Measurements from ENCODE around the gene SATL1. TPM values are rescaled to one million over a fixed set of nuclear protein-coding genes. Genes with fewer than 3 reads are reported as not detected.
"Not testable (repeated sequence)": the region's sequence is repeated elsewhere in the genome, so short reads cannot be mapped to it uniquely, and the experiment has no call there.

The SATL1 gene
- total RNA-seq = not detected
- polyA plus RNA-seq (2013, experiment 1 of 2) = not detected
- polyA plus RNA-seq (2013, experiment 2 of 2) = not detected
- 0 to 0.18 (median 0) reads per million in 172 experiments for total RNA-seq

GRCh38 chrX:85243761-85244449 is at the start of gene SATL1, which contains the start of gene ZNF711:
Gene SATL1, minus strand, starts transcription at chrX:85243779. Its CDS starts 134,811 bp downstream, at chrX:85108968.
Gene ZNF711, plus strand, starts transcription at chrX:85243991. Its CDS starts 3,582 bp downstream, at chrX:85247573.
- ATAC-seq (ENCODE audit: poor library complexity) (peak; percentile 58), DNase-seq (peak in 7 of 14 experiments; percentile 16 to 44 (median 31))
- Mint-ChIP-seq H3K27ac (peak within 1 kb of the TSS; percentile 71), H3K36me3 (ENCODE audit: low read depth) (peaks cover 5% of the 10 kb centered on the region), H3K4me3 (peak within 1 kb of the TSS; percentile 96), H3K27me3 (peaks cover 7% of the 10 kb centered on the region), H3K4me1 (ENCODE audit: low read depth) (peaks cover 10% of the 10 kb centered on the region), H3K9me3 (no peaks in the 10 kb centered on the region)
- Histone ChIP-seq H3K27me3 (ENCODE audit: control insufficient read depth in 1 of 2, insufficient read depth in 2 of 2, low read length in 2 of 2) (no peaks in the 10 kb centered on the region), H3K9me3 (ENCODE audit: control insufficient read depth in 1 of 2, insufficient read depth in 1 of 2, low read length in 2 of 2) (peaks cover 0 to 6% of the 10 kb centered on the region in 2 experiments), H3K4me1 (ENCODE audit: insufficient read depth, low read length) (peaks cover 6% of the 10 kb centered on the region), H3K27ac (ENCODE audit: low read depth in 1 of 2, low read length in 2 of 2) (no peak within 1 kb of the TSS), H3K4me3 (ENCODE audit: low read length) (peak within 1 kb of the TSS; percentile 62), H3K36me3 (ENCODE audit: insufficient read depth, low read length) (no peaks in the 10 kb centered on the region)
- TF ChIP-seq CTCF (IDR thresholded peaks at IDR 0.05) = no peak
- ChIA-PET POLR2A (no interaction called here), CTCF (no interaction called here)
- intact Hi-C loops (cut with DNase I, micrococcal nuclease) = no loop called here

- no peak overlapping the region for H3K4me3 Mint-ChIP-seq
- ATAC-seq (ENCODE audit: poor library complexity) (no peak), DNase-seq (no peak)
- Histone ChIP-seq H3K27me3 (ENCODE audit: control insufficient read depth in 1 of 2, insufficient read depth in 2 of 2, low read length in 2 of 2) (no peaks in the 10 kb centered on the region), H3K9me3 (ENCODE audit: control insufficient read depth in 1 of 2, insufficient read depth in 1 of 2, low read length in 2 of 2) (no peaks in the 10 kb centered on the region), H3K4me1 (ENCODE audit: insufficient read depth, low read length) (no peaks in the 10 kb centered on the region), H3K27ac (ENCODE audit: low read depth in 1 of 2, low read length in 2 of 2) (no peak overlapping the region), H3K4me3 (ENCODE audit: low read length) (no peak overlapping the region), H3K36me3 (ENCODE audit: insufficient read depth, low read length) (no peaks in the 10 kb centered on the region)
- ChIA-PET POLR2A (no interaction called here), CTCF (no interaction called here)
- H3K4me1 Mint-ChIP-seq (ENCODE audit: low read depth) = no peaks in the 10 kb centered on the region
- TF ChIP-seq CTCF (IDR thresholded peaks at IDR 0.05) = no peak
- no peaks in the 10 kb centered on the region for H3K27me3 Mint-ChIP-seq
- H3K9me3 Mint-ChIP-seq = peaks cover 2% of the 10 kb centered on the region
- no peaks in the 10 kb centered on the region for H3K36me3 Mint-ChIP-seq (ENCODE audit: low read depth)
- H3K27ac Mint-ChIP-seq = no peak overlapping the region
- intact Hi-C loops (cut with DNase I, micrococcal nuclease) = no loop called here
These were observed 45.6 kb upstream of the SATL1 start for GRCh38 chrX:85288992-85289723.

GRCh38 chrX:85285286-85285685 is 41.7 kb upstream of the SATL1 start:
- DNase-seq; H3K27me3 Mint-ChIP-seq; H3K4me1 Mint-ChIP-seq (ENCODE audit: low read depth); CTCF ChIA-PET; POLR2A ChIA-PET; H3K36me3 Mint-ChIP-seq (ENCODE audit: low read depth); intact Hi-C loops (cut with DNase I, micrococcal nuclease); H3K4me3 ChIP-seq (ENCODE audit: low read length); H3K27ac ChIP-seq (ENCODE audit: low read depth in 1 of 2, low read length in 2 of 2); H3K36me3 ChIP-seq (ENCODE audit: insufficient read depth, low read length); H3K27me3 ChIP-seq (ENCODE audit: control insufficient read depth in 1 of 2, insufficient read depth in 2 of 2, low read length in 2 of 2); H3K9me3 Mint-ChIP-seq; H3K9me3 ChIP-seq (ENCODE audit: control insufficient read depth in 1 of 2, insufficient read depth in 1 of 2, low read length in 2 of 2); H3K4me3 Mint-ChIP-seq; H3K4me1 ChIP-seq (ENCODE audit: insufficient read depth, low read length); H3K27ac Mint-ChIP-seq; ATAC-seq (ENCODE audit: poor library complexity): not testable (repeated sequence)

All from CD4-positive, alpha-beta T cell (primary cell).